Activated T-helper 1 cell treated with anti-CD3 and anti-CD28 coated beads, Interleukin-12 subunit alpha, Interleukin-12 subunit beta, Interleukin-2, Interleukin-4 antibody, amounts not matched to agents 30 ng/mL and 10 ng/mL and 1 ng/mL, durations not matched to agents 14 hours and 24 hours and 36 hours (primary cell): ENCODE results near the gene TSPO2. TPM values are rescaled to one million over a fixed set of nuclear protein-coding genes. Genes with fewer than 3 reads are reported as not detected.

Experiments used
- DNase-seq: peaks from one replicate; pipeline ENCODE4 v3.0.0; 2021; ENCODE audit warnings: low spot score
- H3K27ac Mint-ChIP-seq: one replicate; pipeline ENCODE4 v1.8.0; 2021; ENCODE audit warnings: mild to moderate bottlenecking, mixed read lengths
- H3K27me3 Mint-ChIP-seq: one replicate; pipeline ENCODE4 v1.8.0; 2022; ENCODE audit warnings: mild to moderate bottlenecking, moderate library complexity, mixed read lengths; ENCODE audit not compliant: insufficient read depth
- H3K36me3 Mint-ChIP-seq: one replicate; pipeline ENCODE4 v1.8.0; 2021; ENCODE audit warnings: low read depth, mixed read lengths
- H3K4me1 Mint-ChIP-seq: one replicate; pipeline ENCODE4 v1.8.0; 2021; ENCODE audit warnings: low read depth, mixed read lengths
- H3K4me3 Mint-ChIP-seq: one replicate; pipeline ENCODE4 v1.8.0; 2021; ENCODE audit warnings: mild to moderate bottlenecking, moderate library complexity, mixed read lengths
- H3K9me3 Mint-ChIP-seq: one replicate; pipeline ENCODE4 v1.8.0; 2021; ENCODE audit warnings: mixed read lengths
- intact Hi-C: fragments of 100-400 bp; cut with micrococcal nuclease; formaldehyde crosslinking; loops from one replicate; pipeline ENCODE4 v1.15.1; 2024
- total RNA-seq: library from RNA; stranded (reverse); gene quantifications from 2 replicates; pipeline ENCODE4 v1.2.3, GENCODE V29; 2022

TSPO2 gene
- total RNA-seq, 1 donor from 2014 or later, result not detected

- Mint-ChIP-seq H3K36me3 (peaks cover 42% of the 10 kb centered on the region), H3K4me1 (peaks cover 69% of the 10 kb centered on the region)
- intact Hi-C loops, result loop anchor here (10.0 kb wide), 1 partner anchor 659 kb away; the partner anchor contains the start of gene TFEB
Measured at GRCh38 chr6:41075651-41076626, 33.7 kb downstream of the TSPO2 start.

GRCh38 chr6:41077536-41077935 lies 35.3 kb downstream of the TSPO2 start:
- no peak for DNase-seq
- Mint-ChIP-seq H3K27ac (no peak overlapping the region), H3K9me3 (no peaks in the 10 kb centered on the region), H3K4me3 (no peak overlapping the region), H3K4me1 (peaks cover 74% of the 10 kb centered on the region), H3K27me3 (peaks cover 2% of the 10 kb centered on the region), H3K36me3 (peaks cover 42% of the 10 kb centered on the region)
- intact Hi-C loops, result loop anchor here (10.0 kb wide), 1 partner anchor 657 kb away; the partner anchor contains the start of gene TFEB

More at GRCh38 chr6:41075651-41076626, 33.7 kb downstream of the TSPO2 start:
- H3K4me3 Mint-ChIP-seq, result peak overlapping the region; percentile 95
- no peak for DNase-seq
- peaks cover 5% of the 10 kb centered on the region for H3K27me3 Mint-ChIP-seq
- no peaks in the 10 kb centered on the region for H3K9me3 Mint-ChIP-seq
- peak overlapping the region; percentile 1 for H3K27ac Mint-ChIP-seq

- Mint-ChIP-seq H3K27me3 (no peaks in the 10 kb centered on the region), H3K36me3 (peaks cover 45% of the 10 kb centered on the region), H3K9me3 (no peaks in the 10 kb centered on the region), H3K4me3 (no peak overlapping the region), H3K4me1 (peaks cover 80% of the 10 kb centered on the region), H3K27ac (no peak overlapping the region)
- DNase-seq, result no peak
- intact Hi-C loops, result loop anchor here (10.0 kb wide), 1 partner anchor 657 kb away; the partner anchor contains the start of gene TFEB
Measured at GRCh38 chr6:41078101-41078500, 35.8 kb downstream of the TSPO2 start.

GRCh38 chr6:41079080-41079479 lies 36.8 kb downstream of the TSPO2 start:
- no peaks in the 10 kb centered on the region for H3K9me3 Mint-ChIP-seq
- intact Hi-C loops, result loop anchor here (10.0 kb wide), 1 partner anchor 656 kb away; the partner anchor contains the start of gene TFEB
- H3K4me3 Mint-ChIP-seq, result no peak overlapping the region
- no peak for DNase-seq
- H3K4me1 Mint-ChIP-seq, result peaks cover 77% of the 10 kb centered on the region
- no peaks in the 10 kb centered on the region for H3K27me3 Mint-ChIP-seq
- peak overlapping the region; percentile 36 for H3K27ac Mint-ChIP-seq
- peaks cover 50% of the 10 kb centered on the region for H3K36me3 Mint-ChIP-seq

GRCh38 chr6:41080621-41081020 lies 38.4 kb downstream of the TSPO2 start:
- Mint-ChIP-seq H3K4me3 (peak overlapping the region; percentile 77), H3K27me3 (no peaks in the 10 kb centered on the region), H3K27ac (peak overlapping the region; percentile 77), H3K9me3 (no peaks in the 10 kb centered on the region), H3K4me1 (peaks cover 67% of the 10 kb centered on the region), H3K36me3 (peaks cover 50% of the 10 kb centered on the region)
- intact Hi-C loops, result no loop called here
- DNase-seq, result peak; percentile 24

GRCh38 chr6:41083072-41083471 lies 40.8 kb downstream of the TSPO2 start:
- Mint-ChIP-seq H3K36me3 (peaks cover 58% of the 10 kb centered on the region), H3K27me3 (no peaks in the 10 kb centered on the region), H3K4me1 (peaks cover 49% of the 10 kb centered on the region), H3K4me3 (no peak overlapping the region), H3K9me3 (no peaks in the 10 kb centered on the region), H3K27ac (no peak overlapping the region)
- DNase-seq, result no peak
- intact Hi-C loops, result no loop called here

GRCh38 chr6:41085182-41085581 lies 42.9 kb downstream of the TSPO2 start:
- intact Hi-C loops, result no loop called here
- H3K36me3 Mint-ChIP-seq, result peaks cover 56% of the 10 kb centered on the region

GRCh38 chr6:41088451-41088850 lies 46.2 kb downstream of the TSPO2 start:
- Mint-ChIP-seq H3K36me3 (peaks cover 58% of the 10 kb centered on the region), H3K9me3 (no peaks in the 10 kb centered on the region), H3K4me3 (no peak overlapping the region), H3K27ac (no peak overlapping the region), H3K27me3 (no peaks in the 10 kb centered on the region), H3K4me1 (peaks cover 10% of the 10 kb centered on the region)
- intact Hi-C loops, result no loop called here
- DNase-seq, result no peak

More at GRCh38 chr6:41085182-41085581, 42.9 kb downstream of the TSPO2 start:
- Mint-ChIP-seq H3K4me1 (peaks cover 34% of the 10 kb centered on the region), H3K27me3 (no peaks in the 10 kb centered on the region), H3K27ac (no peak overlapping the region), H3K4me3 (no peak overlapping the region), H3K9me3 (no peaks in the 10 kb centered on the region)
- DNase-seq, result no peak

- Mint-ChIP-seq H3K4me3 (no peak overlapping the region), H3K4me1 (peaks cover 10% of the 10 kb centered on the region), H3K27ac (no peak overlapping the region), H3K36me3 (peaks cover 53% of the 10 kb centered on the region), H3K9me3 (no peaks in the 10 kb centered on the region), H3K27me3 (no peaks in the 10 kb centered on the region)
- intact Hi-C loops, result no loop called here
- no peak for DNase-seq
Measured at GRCh38 chr6:41090841-41091761, 48.8 kb downstream of the TSPO2 start.

GRCh38 chr6:41092421-41093140 lies 50.3 kb downstream of the TSPO2 start:
- H3K4me1 Mint-ChIP-seq, result peaks cover 10% of the 10 kb centered on the region
- H3K9me3 Mint-ChIP-seq, result no peaks in the 10 kb centered on the region
- no peak for DNase-seq
- peaks cover 59% of the 10 kb centered on the region for H3K36me3 Mint-ChIP-seq
- no peak overlapping the region for H3K27ac Mint-ChIP-seq
- no peaks in the 10 kb centered on the region for H3K27me3 Mint-ChIP-seq
- intact Hi-C loops, result loop anchor here (1.0 kb wide), 2 partner anchors 90 to 226 kb away; no protein-coding TSS in a partner anchor
- H3K4me3 Mint-ChIP-seq, result no peak overlapping the region

GRCh38 chr6:41093729-41094128 lies 51.5 kb downstream of the TSPO2 start:
- DNase-seq, result no peak
- no peak overlapping the region for H3K4me3 Mint-ChIP-seq
- intact Hi-C loops, result no loop called here
- no peaks in the 10 kb centered on the region for H3K9me3 Mint-ChIP-seq
- peaks cover 10% of the 10 kb centered on the region for H3K4me1 Mint-ChIP-seq
- no peak overlapping the region for H3K27ac Mint-ChIP-seq
- H3K36me3 Mint-ChIP-seq, result peaks cover 59% of the 10 kb centered on the region
- no peaks in the 10 kb centered on the region for H3K27me3 Mint-ChIP-seq
